Hematopoietic multipotent progenitor cell treated with erythropoietin and hydrocortisone succinate and interleukin-3 and kit ligand, for 4 days (in vitro differentiated cells): ENCODE data around the gene GZF1.
"Not testable (repeated sequence)": the region's sequence is repeated elsewhere in the genome, so short reads cannot be mapped to it uniquely, and the experiment has no call there.

Experiments
- DNase-seq: peaks from one replicate; pipeline ENCODE4 v3.0.0-alpha.2; 2015

The GZF1 gene

DNA sequence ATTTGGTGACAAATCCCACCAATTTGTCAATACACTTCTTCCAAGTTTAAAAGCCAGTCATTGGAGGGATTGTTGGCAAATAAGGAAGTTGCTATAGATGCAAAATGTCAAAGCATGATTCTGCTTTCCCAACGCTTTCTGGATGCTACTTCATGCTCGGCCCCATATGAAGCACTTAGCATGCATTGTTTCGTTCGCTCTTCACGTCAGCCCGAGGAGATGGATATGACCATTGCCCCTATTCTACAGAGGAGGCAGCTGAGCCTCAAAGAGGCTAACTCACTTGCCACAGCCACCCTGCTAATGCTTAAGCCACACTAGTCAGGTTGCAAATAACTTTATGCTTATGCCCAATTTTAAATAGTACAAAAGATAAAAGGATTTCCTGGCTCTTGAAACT is 14.2 kb upstream of the GZF1 start:
- no peak for DNase-seq

DNA sequence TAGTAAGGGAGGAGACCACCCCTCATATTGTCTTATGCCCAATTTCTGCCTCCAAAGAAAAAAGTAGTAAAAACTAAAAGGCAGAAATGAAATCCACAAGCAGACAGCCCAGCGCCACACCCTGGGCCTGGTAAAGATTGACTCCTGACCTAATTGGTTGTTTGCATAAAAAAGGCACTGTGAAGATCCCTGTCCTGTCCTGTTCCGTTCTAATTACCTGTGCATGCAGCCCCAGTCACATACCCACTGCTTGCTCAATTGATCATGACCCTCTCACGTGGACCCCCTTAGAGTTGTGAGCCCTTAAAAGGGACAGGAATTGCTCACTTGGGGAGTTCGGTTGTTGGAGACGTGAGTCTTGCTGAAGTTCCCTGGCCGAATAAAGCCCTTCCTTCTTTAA is 13.5 kb upstream of the GZF1 start:
- not testable (repeated sequence) for DNase-seq

GRCh38 chr20:23349338-23350195 is 12.4 kb upstream of the GZF1 start:
- DNase-seq = peak; percentile 92

DNA sequence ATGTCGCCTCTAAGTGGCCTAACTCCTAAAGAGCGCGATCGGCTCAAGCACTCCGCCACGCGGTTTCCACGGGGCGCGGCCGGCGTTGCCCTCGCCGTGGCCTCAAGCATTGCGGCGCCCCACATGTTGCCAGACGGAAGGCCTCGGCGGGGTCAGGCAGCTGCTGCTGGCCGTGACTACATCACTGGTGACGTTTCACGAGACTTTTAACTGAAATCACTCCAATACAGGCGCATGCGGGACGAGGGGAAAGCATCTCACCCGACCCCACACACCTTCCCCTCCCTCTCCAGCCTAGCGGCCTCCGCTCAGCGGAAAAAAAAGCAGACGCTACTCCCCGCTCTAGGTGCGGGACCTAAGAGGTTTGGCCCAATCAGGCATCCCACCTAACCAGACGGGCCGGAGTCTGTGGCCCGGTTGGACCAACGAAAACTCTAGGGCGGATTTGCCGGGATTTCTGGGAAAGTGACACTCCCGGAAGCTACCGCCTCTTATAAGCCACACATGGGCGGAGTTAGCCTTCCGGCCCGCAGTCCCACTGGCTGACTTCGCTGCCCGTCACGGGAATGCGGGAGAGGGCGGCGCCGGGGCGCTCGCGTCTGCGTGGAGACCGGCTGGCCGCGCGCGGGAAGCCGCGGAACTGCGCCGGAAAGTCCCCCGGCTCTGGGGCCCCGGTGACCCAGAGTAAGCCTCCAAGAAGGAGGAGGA is 11.6 kb upstream of the GZF1 start, which contains the start of gene NXT1:
Gene NXT1, plus strand, starts transcription at position 596 of the 708 bp plus-strand sequence. CDS start 3,251 bp downstream, outside the sequence.
- peak; percentile 99 for DNase-seq

DNA sequence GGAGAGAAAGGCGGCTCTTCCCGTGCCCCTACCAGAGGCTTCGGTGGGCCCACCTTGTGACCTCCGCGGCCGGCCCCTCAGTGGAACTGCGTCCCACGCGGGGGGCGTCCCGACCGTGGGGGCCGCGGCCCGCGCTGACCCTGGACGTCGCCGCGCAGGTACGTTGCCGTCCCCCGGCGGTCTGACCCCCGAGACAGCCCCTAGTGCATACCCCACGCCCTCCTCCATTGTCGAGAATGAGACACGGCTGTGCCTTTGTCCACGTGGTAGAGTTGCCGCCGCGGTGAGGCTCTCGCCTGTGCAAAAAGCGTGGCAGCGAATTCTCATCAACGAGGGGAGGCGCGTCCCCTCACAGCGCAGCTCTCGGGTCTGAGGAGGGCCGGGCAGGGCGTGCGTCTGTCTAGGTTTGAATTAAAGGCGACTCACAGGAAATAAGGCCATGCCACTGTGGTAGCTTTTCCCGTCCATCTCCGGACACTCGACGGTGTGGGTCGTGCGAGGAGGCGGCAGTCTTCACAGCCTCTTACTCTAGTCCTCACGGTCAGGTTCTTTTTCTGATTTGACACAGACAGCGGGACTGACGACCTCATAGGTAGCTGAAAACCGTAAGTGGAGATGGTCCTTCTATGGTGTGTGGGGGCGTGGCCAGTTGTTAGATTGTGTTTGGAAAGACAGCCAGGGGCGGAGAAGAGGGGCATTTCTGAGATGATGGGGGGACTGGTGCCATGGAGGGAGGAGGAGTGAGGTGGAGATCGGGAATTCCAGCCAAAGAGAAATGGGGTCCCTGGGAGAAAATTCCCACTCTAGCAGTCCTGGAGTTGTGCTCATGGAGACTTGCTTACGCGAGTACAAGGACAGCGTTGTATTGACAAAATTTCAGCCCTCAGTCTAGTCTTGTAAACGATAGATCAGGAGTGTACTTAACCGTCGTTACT is 10.8 kb upstream of the GZF1 start:
- DNase-seq = peak; percentile 77

DNA sequence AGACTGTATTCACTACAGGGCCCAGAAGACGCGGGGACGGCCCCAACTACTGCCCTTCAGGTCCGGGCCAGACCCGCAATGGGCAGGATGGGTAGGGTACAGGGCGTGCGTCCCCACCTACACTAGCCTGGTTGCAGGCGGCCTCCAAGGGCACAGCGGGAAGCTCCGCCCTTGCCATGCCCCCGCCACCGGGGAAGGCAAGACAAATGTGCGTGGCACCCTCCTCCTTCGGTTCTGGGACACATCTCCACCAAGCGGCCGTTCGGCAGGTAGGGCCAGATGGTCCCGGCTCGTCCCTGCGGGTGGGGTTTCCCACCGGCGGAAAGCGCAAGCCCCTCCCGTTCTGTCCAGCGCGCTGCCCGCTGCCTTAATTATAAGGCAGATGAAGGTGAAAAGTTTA is 5.8 kb upstream of the GZF1 start:
- no peak for DNase-seq

DNA sequence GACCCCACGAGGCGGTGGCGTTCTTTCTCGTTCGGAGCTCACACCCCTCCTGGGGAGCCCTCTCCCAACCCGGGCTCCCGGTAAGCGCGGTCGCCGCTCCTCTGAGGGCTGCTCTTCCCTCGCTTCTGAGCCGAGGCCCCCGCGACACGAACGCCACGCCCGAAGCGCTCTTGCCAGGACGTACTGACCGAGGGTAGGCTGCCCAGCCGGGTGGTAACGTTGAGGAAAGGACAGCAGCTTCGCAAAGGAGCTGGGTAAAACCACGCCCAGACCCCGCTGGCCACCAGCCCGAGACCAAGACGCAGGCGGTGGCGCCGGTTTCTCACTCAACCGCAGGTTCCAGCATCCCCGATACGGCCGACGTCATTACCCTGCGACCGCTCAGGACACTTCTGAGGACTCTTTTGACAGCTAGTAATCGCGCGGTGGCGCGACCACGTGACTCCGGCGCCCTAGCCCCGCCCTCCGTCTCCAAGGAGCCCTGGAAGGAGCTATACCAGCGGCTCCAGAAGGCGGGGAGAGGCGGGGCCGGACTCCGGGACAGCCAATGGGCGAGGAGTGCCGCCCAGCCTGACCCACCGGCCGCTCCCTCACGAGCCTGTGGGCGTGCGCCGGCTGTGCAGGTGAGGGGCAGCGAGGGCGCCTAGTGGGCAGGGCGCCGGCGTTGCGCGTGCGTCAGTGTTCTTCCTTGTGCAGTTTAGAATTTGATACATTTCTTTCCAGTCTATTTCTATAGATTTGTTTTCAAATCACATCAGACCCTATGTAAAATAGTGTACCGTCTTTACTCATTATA is 4.0 kb upstream of the GZF1 start:
- peak; percentile 100 for DNase-seq

DNA sequence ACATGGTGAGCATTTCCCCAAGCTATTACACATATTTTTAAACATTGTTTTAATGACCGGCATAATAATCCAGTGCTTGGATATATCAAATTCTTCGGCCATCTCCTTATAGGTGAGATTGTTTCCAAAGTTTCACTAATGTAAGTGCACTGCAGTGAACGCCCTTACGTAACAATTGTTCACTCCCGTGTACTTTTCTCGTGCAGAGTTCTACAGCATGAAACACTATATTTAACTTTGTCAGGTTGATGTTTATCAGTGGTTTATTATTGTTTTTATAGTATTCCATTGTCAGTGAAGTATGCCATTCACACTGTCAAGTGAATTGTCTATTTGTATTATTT is 3.4 kb upstream of the GZF1 start:
- no peak for DNase-seq

DNA sequence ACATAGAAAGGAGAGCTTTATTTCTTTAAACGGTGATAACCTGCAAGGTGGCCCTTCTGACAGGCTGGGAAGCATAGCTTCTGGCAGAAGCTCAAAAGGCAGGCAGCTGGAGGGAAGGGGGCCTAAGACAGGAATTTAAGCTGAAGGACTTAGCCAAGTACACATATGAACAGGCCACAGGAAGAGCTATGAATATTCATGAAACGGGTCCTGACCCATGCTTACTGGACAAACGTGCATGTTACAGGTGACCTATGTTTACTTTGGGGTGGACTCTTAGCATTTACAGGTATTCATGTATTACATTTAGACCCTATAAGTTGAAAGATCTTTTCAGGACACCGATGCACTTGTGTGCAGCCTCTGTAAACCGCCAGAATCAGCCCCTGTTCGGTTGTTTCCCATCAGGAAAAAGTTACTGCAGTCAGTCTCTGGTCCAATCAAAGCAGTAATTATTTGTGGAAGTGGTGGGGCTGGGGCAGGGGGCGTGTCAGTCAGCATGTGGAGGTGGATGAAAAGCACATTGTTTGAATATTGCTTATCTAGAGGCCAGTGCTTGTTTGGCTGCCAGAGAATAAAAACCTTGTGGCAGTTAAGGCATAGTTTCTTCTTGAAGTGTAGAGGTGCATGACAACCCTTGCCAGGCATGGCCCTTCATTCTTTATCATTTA is 2.9 kb upstream of the GZF1 start:
- peak; percentile 51 for DNase-seq

GRCh38 chr20:23360531-23360930 is 1.5 kb upstream of the GZF1 start:
- no peak for DNase-seq

DNA sequence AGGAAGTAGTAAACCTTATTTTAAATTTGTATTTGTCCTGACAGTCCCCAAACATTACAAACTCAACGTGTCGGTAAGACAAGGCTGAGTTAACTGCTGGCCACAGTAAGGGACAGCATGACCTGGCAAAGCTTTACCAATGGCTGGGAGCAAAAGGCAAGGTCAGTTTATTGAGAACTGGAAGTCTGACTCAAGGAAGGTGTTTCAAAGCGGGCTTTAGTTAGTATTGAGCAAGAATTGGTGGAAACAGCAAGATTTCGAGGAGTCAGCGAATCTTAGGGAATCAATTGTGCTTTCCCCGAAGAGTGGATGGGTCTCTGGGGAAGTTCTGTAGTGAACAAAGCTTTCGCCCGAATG is 885 bp upstream of the GZF1 start:
- peak; percentile 39 for DNase-seq

GRCh38 chr20:23362392-23363256 is 642 bp downstream of the GZF1 start:
- DNase-seq = peak; percentile 84

DNA sequence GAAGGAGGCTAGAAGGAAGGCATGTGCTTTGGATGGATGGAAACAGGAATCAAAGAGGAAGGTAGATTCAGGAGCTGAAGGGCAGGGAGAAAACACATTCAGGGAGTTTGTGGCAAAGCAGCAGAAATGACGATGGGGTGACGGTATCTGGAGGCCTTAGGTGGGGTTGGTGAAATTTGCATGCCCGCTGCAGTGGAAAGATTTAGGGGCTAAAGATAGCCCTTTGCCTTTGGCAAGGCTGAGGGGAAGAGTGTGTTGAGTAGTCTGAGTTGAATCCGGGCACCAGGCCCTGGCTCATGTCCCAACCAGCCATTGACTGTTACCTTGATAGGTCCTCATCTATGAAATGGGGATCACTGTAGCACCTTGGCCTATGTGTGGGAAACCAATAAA is 1.3 kb downstream of the GZF1 start:
- DNase-seq = no peak

DNA sequence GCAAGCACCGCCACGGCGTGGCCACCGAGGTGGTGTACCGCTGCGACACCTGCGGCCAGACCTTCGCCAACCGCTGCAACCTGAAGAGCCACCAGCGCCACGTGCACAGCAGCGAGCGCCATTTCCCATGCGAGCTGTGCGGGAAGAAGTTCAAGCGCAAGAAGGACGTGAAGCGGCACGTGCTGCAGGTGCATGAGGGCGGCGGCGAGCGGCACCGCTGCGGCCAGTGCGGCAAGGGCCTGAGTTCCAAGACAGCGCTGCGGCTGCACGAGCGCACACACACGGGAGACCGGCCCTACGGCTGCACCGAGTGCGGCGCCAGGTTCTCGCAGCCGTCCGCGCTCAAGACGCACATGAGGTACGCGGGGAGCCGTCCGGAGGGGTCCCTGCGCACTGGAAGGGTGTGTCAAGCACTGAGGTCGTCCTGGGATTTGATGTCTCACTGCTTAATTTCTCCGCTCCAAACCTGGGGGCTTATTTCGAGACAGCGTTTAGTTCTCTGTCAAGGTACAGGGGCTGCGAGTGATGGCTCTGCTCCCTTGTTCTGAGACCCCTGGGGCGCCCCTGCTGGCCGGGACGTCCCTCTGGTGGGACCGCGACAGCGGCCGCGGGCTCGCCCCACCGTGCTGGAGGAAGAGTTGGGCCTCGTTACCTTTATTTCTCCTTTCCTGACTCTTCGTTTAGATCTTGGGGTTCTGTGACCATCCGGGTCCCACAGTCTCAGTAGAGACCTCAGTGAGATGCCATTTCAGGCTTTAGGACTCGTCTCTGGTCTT is 3.6 kb downstream of the GZF1 start:
- no peak for DNase-seq

DNA sequence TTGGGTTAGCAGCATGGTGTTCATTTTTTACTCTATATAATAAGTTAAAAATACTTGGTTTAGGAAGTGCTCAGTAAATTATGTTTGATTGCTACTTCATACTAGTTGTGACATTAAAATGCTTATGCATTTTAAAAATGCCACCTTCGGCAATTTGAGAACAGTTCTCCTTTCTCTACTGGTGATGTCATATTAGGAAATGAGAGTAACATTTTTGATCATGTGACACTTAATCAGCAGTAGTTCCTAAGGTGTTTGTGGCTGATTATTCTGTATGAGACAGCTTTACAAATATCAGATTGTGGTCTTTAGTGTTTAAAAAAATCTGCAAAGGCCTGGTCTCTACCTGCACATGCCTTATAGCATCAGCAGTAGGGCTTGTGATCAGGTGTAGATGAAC is 4.4 kb downstream of the GZF1 start:
- DNase-seq = peak; percentile 70

GRCh38 chr20:23367770-23368169 is 5.8 kb downstream of the GZF1 start:
- no peak for DNase-seq

GRCh38 chr20:23368316-23369071 is 6.5 kb downstream of the GZF1 start:
- DNase-seq = no peak

- no peak for DNase-seq
Observed at GRCh38 chr20:23369072-23369823, 7.3 kb downstream of the GZF1 start.
